Body of pancreas (tissue), 4 donors: ENCODE measurements around the gene EDNRA.

Experiments used
- POLR2A ChIP-seq, 3 donors: fragments of 450-650 bp; IDR thresholded peaks; one replicate each; pipeline ENCODE4 v1.6.1; 2016; ENCODE audit warnings: antibody characterized with exemption in 3 of 3, mild to moderate bottlenecking in 2 of 3
- TF ChIP-seq, protein P1 (sequence below), 7 experiments: fragments of 450-650 bp in 4 of 7; fragments of 200-600 bp in 3 of 7; sonication (generic) in 3 of 7; IDR thresholded peaks; one replicate each; pipeline ENCODE4 v1.5.1; 2016 to 2019; ENCODE audit warnings: antibody characterized with exemption in 7 of 7

DNA sequence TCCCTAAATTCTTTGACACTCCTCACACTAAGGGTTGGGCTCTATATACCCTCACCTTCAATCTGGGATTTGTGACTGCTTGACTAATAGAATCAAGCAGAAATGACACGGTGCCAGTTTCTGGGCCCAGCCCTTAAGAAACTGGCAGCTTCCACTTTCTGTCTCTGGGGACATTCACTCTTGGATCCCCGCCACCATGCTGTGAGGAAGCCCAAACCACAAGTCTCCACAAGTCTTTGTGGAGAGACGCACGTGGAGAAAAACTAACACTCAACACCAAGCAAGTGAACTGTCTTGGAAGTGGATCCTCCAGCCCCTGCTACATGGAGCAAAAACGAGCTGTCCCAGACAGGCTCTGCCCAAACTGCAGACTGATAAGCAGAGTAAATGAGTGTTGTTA is 1.1 kb upstream of the EDNRA start:
- TF ChIP-seq, protein P1, sequence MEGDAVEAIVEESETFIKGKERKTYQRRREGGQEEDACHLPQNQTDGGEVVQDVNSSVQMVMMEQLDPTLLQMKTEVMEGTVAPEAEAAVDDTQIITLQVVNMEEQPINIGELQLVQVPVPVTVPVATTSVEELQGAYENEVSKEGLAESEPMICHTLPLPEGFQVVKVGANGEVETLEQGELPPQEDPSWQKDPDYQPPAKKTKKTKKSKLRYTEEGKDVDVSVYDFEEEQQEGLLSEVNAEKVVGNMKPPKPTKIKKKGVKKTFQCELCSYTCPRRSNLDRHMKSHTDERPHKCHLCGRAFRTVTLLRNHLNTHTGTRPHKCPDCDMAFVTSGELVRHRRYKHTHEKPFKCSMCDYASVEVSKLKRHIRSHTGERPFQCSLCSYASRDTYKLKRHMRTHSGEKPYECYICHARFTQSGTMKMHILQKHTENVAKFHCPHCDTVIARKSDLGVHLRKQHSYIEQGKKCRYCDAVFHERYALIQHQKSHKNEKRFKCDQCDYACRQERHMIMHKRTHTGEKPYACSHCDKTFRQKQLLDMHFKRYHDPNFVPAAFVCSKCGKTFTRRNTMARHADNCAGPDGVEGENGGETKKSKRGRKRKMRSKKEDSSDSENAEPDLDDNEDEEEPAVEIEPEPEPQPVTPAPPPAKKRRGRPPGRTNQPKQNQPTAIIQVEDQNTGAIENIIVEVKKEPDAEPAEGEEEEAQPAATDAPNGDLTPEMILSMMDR (IDR thresholded peaks at IDR 0.05), result no peak
- TF ChIP-seq POLR2A (IDR thresholded peaks at IDR 0.05), result no peak
